Fibroblast of mammary gland (primary cell): ENCODE measurements around the gene KCNK3.

Source experiments
- DNase-seq: peaks from one replicate; pipeline ENCODE4 v3.0.0-alpha.2; 2010; ENCODE audit warnings: low read depth
- H3K4me3 ChIP-seq: 2 replicates; pipeline ENCODE4 v1.5.1; 2011; ENCODE audit warnings: low read depth, mild to moderate bottlenecking, low read length, moderate library complexity; ENCODE audit not compliant: control insufficient read depth
- CTCF ChIP-seq: conservative IDR thresholded peaks from 2 replicates; pipeline ENCODE4 v1.5.1; 2011; ENCODE audit warnings: low read depth, low read length, inconsistent platforms; ENCODE audit not compliant: control insufficient read depth, insufficient read depth

The KCNK3 gene

GRCh38 chr2:26767894-26768487, 75.5 kb downstream of the KCNK3 start:
- no peak for TF ChIP-seq CTCF
- DNase-seq: no peak
- no peak overlapping the region for H3K4me3 ChIP-seq

GRCh38 chr2:26768759-26769088, 76.2 kb downstream of the KCNK3 start:
- no peak for TF ChIP-seq CTCF
- H3K4me3 ChIP-seq: no peak overlapping the region

GRCh38 chr2:26769089-26769761, 76.7 kb downstream of the KCNK3 start:
- H3K4me3 ChIP-seq: no peak overlapping the region
- DNase-seq: peak; percentile 83
- no peak for TF ChIP-seq CTCF

More at GRCh38 chr2:26768759-26769088, 76.2 kb downstream of the KCNK3 start:
- DNase-seq: no peak

GRCh38 chr2:26770986-26771586, 78.6 kb downstream of the KCNK3 start:
- peak; percentile 36 for TF ChIP-seq CTCF
- peak; percentile 91 for DNase-seq
- H3K4me3 ChIP-seq: no peak overlapping the region

GRCh38 chr2:26772064-26773001, 79.8 kb downstream of the KCNK3 start:
- no peak overlapping the region for H3K4me3 ChIP-seq
- DNase-seq: peak; percentile 98
- no peak for TF ChIP-seq CTCF

GRCh38 chr2:26776195-26776800, 83.8 kb downstream of the KCNK3 start:
- no peak overlapping the region for H3K4me3 ChIP-seq
- no peak for DNase-seq
- TF ChIP-seq CTCF: no peak
